Ovary (tissue), 3 donors: Measurements from ENCODE around the gene DIS3L2.

ENCODE experiments used
- EP300 ChIP-seq: sonication (generic); formaldehyde crosslinking; IDR thresholded peaks from one replicate; pipeline ENCODE4 v1.6.1; 2017; ENCODE audit warnings: antibody characterized with exemption
- POLR2A ChIP-seq: fragments of 450-650 bp; IDR thresholded peaks from one replicate; pipeline ENCODE4 v1.6.1; 2017; ENCODE audit warnings: antibody characterized with exemption, mild to moderate bottlenecking, moderate library complexity
- TF ChIP-seq, protein P1 (sequence below), 3 donors: fragments of 450-650 bp in 2 of 3; fragments of 200-600 bp in 1 of 3; IDR thresholded peaks; one replicate each; pipeline versions ENCODE4 v1.5.1 to v1.8.0; 2016 to 2022; ENCODE audit warnings: antibody characterized with exemption in 3 of 3, mild to moderate bottlenecking in 1 of 3
- donor health status: DM: no; HTN: no; CAD: no.

DNA sequence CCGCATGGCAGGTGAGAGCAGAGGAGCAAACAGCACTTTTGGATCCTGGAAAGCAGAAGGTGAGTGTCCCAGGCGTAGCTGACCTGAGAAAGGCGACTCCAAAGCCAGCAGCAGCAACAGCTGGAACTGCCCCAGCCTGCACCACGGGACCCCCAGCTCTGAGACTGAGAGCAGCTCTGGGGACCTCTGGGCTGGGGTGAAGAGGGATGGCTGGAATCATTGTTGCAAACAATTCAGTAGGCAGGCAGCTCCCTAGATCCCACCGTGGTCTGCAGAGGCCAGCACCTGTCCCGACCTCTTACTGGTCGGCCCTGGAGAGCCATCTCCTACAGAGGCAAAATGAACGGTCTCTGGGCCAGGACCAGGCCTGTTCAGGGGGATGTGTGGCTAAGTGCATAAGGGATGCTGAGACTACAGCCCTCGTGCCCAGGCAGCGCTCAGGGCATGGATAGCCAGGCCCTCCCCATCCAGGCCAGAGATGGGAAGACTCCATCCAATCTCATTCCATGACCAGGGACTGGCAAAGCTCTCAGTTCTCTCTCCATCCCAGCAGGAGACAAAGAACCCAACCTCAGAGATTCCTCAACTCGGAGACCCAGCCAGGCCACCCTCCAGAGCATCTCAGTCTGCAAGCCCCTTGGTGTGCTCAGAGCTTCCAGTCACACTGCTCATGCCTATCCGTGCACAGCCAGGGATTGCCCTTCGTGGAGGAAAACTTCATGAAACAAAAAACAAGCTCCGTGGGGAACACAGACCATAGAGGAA, 378.8 kb downstream of the DIS3L2 start:
- TF ChIP-seq, protein P1, sequence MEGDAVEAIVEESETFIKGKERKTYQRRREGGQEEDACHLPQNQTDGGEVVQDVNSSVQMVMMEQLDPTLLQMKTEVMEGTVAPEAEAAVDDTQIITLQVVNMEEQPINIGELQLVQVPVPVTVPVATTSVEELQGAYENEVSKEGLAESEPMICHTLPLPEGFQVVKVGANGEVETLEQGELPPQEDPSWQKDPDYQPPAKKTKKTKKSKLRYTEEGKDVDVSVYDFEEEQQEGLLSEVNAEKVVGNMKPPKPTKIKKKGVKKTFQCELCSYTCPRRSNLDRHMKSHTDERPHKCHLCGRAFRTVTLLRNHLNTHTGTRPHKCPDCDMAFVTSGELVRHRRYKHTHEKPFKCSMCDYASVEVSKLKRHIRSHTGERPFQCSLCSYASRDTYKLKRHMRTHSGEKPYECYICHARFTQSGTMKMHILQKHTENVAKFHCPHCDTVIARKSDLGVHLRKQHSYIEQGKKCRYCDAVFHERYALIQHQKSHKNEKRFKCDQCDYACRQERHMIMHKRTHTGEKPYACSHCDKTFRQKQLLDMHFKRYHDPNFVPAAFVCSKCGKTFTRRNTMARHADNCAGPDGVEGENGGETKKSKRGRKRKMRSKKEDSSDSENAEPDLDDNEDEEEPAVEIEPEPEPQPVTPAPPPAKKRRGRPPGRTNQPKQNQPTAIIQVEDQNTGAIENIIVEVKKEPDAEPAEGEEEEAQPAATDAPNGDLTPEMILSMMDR (IDR thresholded peaks at IDR 0.05) = no peak
- TF ChIP-seq EP300 (no peak), POLR2A (no peak)
